ENCODE measurements around the gene THAP5. TPM values are rescaled to one million over a fixed set of nuclear protein-coding genes. Genes with fewer than 3 reads are reported as not detected.

Gene THAP5
- total and polyA plus RNA-seq, 12 donors: 5.9 to 58.3 (median 26.7) TPM

DNA sequence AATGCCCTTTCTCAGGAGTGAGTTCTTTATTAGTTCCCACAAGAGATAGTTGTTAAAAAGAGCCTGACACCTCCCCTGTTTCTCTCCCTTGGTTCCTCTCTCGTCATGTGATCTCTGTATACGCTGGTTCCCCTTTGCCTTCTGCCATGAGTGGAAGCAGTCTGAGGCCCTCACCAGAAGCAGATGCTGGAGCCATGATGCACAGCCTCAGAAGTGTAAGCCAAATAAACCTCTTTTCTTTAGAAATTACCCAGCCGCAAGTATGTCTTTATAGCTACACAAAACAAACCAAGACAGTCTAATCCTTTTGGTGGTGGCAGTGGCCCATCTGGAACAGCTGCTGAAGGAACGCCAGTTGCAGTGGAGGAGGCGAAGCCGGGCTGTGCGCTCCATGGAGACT is 9.4 kb upstream of the THAP5 start:
- 97 to 98% (median 97%) methylated on average over 7 of the region's 7 CpGs for WGBS, 4 donors
- Histone ChIP-seq H3K27ac (no peak overlapping the region), H3K36me3 (replicated peaks in 1 of 2) (peaks cover 0 to 13% of the 10 kb centered on the region in 2 donors), H3K27me3 (no peaks in the 10 kb centered on the region), H3K4me1 (replicated peaks in 1 of 2) (peaks cover 0 to 5% of the 10 kb centered on the region in 2 donors), H3K4me3 (no peak overlapping the region), H3K9me3 (replicated peaks in 1 of 3) (no peaks in the 10 kb centered on the region)
- TF ChIP-seq, protein P1, sequence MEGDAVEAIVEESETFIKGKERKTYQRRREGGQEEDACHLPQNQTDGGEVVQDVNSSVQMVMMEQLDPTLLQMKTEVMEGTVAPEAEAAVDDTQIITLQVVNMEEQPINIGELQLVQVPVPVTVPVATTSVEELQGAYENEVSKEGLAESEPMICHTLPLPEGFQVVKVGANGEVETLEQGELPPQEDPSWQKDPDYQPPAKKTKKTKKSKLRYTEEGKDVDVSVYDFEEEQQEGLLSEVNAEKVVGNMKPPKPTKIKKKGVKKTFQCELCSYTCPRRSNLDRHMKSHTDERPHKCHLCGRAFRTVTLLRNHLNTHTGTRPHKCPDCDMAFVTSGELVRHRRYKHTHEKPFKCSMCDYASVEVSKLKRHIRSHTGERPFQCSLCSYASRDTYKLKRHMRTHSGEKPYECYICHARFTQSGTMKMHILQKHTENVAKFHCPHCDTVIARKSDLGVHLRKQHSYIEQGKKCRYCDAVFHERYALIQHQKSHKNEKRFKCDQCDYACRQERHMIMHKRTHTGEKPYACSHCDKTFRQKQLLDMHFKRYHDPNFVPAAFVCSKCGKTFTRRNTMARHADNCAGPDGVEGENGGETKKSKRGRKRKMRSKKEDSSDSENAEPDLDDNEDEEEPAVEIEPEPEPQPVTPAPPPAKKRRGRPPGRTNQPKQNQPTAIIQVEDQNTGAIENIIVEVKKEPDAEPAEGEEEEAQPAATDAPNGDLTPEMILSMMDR (IDR thresholded peaks at IDR 0.05): no peak
- TF ChIP-seq POLR2A (IDR thresholded peaks at IDR 0.05): no peak
- intact Hi-C loops (cut with DNase I): no loop called here
- DNase-seq: no peak

DNA sequence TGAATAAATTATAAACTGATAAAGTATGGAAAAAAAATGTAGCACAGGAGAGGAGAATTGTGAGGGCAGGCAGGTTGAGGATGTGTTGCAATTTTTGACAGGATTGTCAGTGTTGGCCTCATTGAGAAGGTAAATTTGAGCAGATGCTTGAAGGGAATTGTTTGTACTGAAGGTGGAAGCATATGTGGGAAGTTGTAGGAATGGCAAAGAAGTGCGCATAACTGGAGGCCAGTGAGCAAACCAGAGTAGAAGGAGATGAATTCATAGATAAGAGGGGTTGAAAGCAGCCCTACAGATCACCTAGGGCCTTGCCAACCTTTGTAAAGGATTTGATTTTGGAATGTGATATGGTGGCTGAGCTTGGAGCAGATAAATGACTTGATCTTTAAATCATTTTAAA is 6.6 kb upstream of the THAP5 start:
- H3K9me3 ChIP-seq (replicated peaks in 1 of 3): no peaks in the 10 kb centered on the region
- 89 to 97% (median 96%) methylated on average over 1 of the region's 1 CpG for WGBS, 4 donors
- H3K4me1 ChIP-seq (replicated peaks in 1 of 2): peaks cover 5 to 32% of the 10 kb centered on the region in 2 donors
- no peak overlapping the region for H3K4me3 ChIP-seq
- intact Hi-C loops (cut with DNase I): no loop called here
- no peak for DNase-seq
- H3K36me3 ChIP-seq (replicated peaks in 1 of 2): peaks cover 0 to 24% of the 10 kb centered on the region in 2 donors
- no peak overlapping the region for H3K27ac ChIP-seq
- no peak for TF ChIP-seq POLR2A (IDR thresholded peaks at IDR 0.05)
- TF ChIP-seq, protein P1 (IDR thresholded peaks at IDR 0.05): no peak
- H3K27me3 ChIP-seq: no peaks in the 10 kb centered on the region

DNA sequence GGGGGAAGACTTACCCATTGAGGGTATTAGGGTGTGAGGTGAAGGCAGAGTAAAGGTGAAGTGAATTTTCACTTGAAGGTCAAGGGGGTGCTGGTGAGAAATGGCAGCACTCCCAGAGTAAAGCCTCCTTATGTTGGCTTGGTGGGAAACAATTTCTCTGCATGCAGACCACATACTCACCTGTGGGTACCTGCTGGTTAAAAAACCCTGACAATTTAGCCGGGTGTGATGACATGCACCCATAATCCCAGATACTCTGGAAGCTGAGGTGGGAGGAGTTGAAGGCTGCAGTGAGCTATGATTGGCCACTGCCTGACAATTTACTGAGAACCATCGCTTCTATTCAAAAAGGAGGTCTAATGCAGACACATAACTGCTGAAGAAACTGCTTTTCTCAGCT is 5.7 kb upstream of the THAP5 start:
- WGBS, 4 donors: 95 to 100% (median 98%) methylated on average over 2 of the region's 2 CpGs
- no peaks in the 10 kb centered on the region for H3K27me3 ChIP-seq

DNA sequence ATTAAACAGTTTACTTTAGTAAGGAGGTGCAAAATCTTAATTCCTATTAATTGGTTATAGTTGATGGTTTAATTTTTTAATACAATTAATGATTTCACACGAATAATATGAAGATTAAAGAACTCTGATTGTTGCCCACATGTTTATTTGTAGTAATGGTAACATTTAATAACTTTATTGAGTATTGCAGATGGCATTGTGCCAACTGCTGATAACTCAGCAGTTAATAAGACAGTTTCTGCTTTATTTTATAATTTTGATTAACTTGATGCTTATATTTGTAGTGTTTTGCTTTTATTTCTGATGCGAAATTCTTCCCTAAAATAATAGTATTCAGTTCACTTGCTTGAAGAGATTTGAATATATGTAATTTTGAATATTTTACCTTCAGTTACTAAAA is 3.0 kb upstream of the THAP5 start:
- DNase-seq: no peak
- 92 to 98% (median 93%) methylated on average over 2 of the region's 2 CpGs for WGBS, 4 donors
- intact Hi-C loops (cut with DNase I): no loop called here

More for the DNA sequence above, 5.7 kb upstream of the THAP5 start:
- Histone ChIP-seq H3K9me3 (replicated peaks in 1 of 3) (no peaks in the 10 kb centered on the region), H3K4me1 (replicated peaks in 1 of 2) (peaks cover 7 to 37% of the 10 kb centered on the region in 2 donors), H3K4me3 (no peak overlapping the region), H3K36me3 (replicated peaks in 1 of 2) (peaks cover 0 to 24% of the 10 kb centered on the region in 2 donors), H3K27ac (no peak overlapping the region)
- intact Hi-C loops (cut with DNase I): no loop called here
- no peak for TF ChIP-seq POLR2A (IDR thresholded peaks at IDR 0.05)
- DNase-seq: no peak

More for the DNA sequence above, 3.0 kb upstream of the THAP5 start:
- H3K4me3 ChIP-seq: no peak overlapping the region
- no peaks in the 10 kb centered on the region for H3K27me3 ChIP-seq
- peaks cover 14 to 49% of the 10 kb centered on the region in 2 donors for H3K4me1 ChIP-seq (replicated peaks in 1 of 2)
- peaks cover 0 to 24% of the 10 kb centered on the region in 2 donors for H3K36me3 ChIP-seq (replicated peaks in 1 of 2)
- TF ChIP-seq, protein P1 (IDR thresholded peaks at IDR 0.05): no peak
- TF ChIP-seq POLR2A (IDR thresholded peaks at IDR 0.05): no peak
- no peak overlapping the region for H3K27ac ChIP-seq
- H3K9me3 ChIP-seq (replicated peaks in 1 of 3): no peaks in the 10 kb centered on the region
